Ectodermal cell (in vitro differentiated cells): ENCODE results near the gene NDUFA6.

ENCODE experiments used
- H3K27ac ChIP-seq: 2 replicates; pipeline ENCODE4 v1.7.0; 2013; ENCODE audit warnings: mild to moderate bottlenecking, low read depth, low read length; ENCODE audit not compliant: insufficient read depth, poor library complexity, severe bottlenecking
- H3K27me3 ChIP-seq: 2 replicates; pipeline ENCODE4 v1.7.0; 2013; ENCODE audit warnings: mild to moderate bottlenecking, low read length; ENCODE audit not compliant: insufficient read depth, control insufficient read depth, poor library complexity, severe bottlenecking
- H3K36me3 ChIP-seq: one replicate; pipeline ENCODE4 v1.7.0; 2013; ENCODE audit warnings: low read length; ENCODE audit not compliant: control insufficient read depth, insufficient read depth
- H3K4me1 ChIP-seq: one replicate; pipeline ENCODE4 v1.7.0; 2013; ENCODE audit warnings: low read length; ENCODE audit not compliant: control insufficient read depth, insufficient read depth
- H3K4me3 ChIP-seq: 2 replicates; pipeline ENCODE4 v1.7.0; 2013; ENCODE audit warnings: low read depth, low read length, control low read depth; ENCODE audit not compliant: insufficient read depth
- H3K9me3 ChIP-seq: 2 replicates; pipeline ENCODE4 v1.7.0; 2013; ENCODE audit warnings: mild to moderate bottlenecking, low read length, moderate library complexity; ENCODE audit not compliant: control insufficient read depth
- WGBS, 2 experiments: methylation state at CpG; one replicate each; pipeline ENCODE4 v1.1.7; 2013; ENCODE audit warnings: missing lambda C conversion rate in 2 of 2; 5-methylcytosine and 5-hydroxymethylcytosine counted together

Gene NDUFA6

GRCh38 chr22:42062506-42063170 lies 27.9 kb downstream of the NDUFA6 start:
- H3K36me3 ChIP-seq, result peaks cover 11% of the 10 kb centered on the region
- no peaks in the 10 kb centered on the region for H3K27me3 ChIP-seq
- H3K9me3 ChIP-seq, result no peaks in the 10 kb centered on the region
- H3K27ac ChIP-seq, result no peak overlapping the region
- H3K4me3 ChIP-seq, result no peak overlapping the region
- no peaks in the 10 kb centered on the region for H3K4me1 ChIP-seq
- 95% methylated on average over 10 of the region's 10 CpGs for WGBS, 2 experiments

GRCh38 chr22:42061041-42061440 lies 29.5 kb downstream of the NDUFA6 start:
- Histone ChIP-seq H3K4me1 (no peaks in the 10 kb centered on the region), H3K27me3 (no peaks in the 10 kb centered on the region), H3K4me3 (no peak overlapping the region), H3K27ac (no peak overlapping the region), H3K36me3 (peaks cover 11% of the 10 kb centered on the region), H3K9me3 (peaks cover 4% of the 10 kb centered on the region)
- WGBS, 2 experiments, result 96% methylated on average over 7 of the region's 7 CpGs

GRCh38 chr22:42060489-42060888 lies 30.1 kb downstream of the NDUFA6 start:
- Histone ChIP-seq H3K27me3 (no peaks in the 10 kb centered on the region), H3K36me3 (peaks cover 11% of the 10 kb centered on the region), H3K4me3 (no peak overlapping the region), H3K27ac (no peak overlapping the region), H3K9me3 (peaks cover 6% of the 10 kb centered on the region), H3K4me1 (no peaks in the 10 kb centered on the region)
- 93 to 96% methylated on average over 5 of the region's 5 CpGs for WGBS, 2 experiments

DNA sequence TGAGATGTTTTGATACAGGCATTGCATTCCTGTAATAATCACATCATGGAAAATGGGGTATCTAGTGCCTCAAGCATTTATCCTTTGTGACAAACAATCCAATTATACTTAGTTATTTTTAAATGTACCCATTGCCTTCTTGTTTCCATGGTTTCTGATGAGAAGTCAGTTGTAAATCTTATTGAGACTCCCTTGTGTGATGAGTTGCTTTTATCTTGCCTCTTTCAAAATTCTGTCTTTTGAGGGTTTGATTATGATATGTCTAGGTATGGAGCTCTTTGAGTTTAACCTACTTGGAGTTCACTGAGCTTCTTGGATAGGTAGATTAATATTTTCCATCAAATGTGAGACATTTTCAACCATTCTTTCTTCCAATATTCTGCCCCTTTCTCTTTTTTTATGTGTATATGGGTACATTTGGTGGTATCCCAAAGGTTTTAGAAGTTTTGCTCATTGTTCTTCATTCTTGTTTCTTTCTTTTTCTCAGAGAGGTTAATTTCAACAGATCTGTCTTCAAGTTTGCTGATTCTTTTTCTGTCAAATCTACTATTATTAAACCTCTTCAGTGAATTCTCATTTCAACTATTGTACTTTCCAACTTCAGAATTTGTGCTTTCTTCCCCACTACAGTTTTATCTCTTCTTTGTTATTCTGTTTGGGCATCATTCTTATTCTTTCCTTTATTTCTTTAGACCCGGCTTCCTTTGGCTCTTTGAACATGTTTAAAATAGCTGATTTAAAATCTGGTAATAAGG lies 33.6 kb downstream of the NDUFA6 start:
- Histone ChIP-seq H3K4me1 (no peaks in the 10 kb centered on the region), H3K9me3 (peaks cover 6% of the 10 kb centered on the region), H3K36me3 (peaks cover 8% of the 10 kb centered on the region), H3K27me3 (no peaks in the 10 kb centered on the region), H3K27ac (no peak overlapping the region), H3K4me3 (no peak overlapping the region)
- WGBS, 2 experiments, result no CpG with 5 or more reads among the region's 1 CpG

- Histone ChIP-seq H3K27ac (no peak overlapping the region), H3K4me1 (no peaks in the 10 kb centered on the region), H3K36me3 (no peaks in the 10 kb centered on the region), H3K27me3 (no peaks in the 10 kb centered on the region), H3K9me3 (peaks cover 6% of the 10 kb centered on the region), H3K4me3 (no peak overlapping the region)
- WGBS, 2 experiments, result 90% methylated on average over 3 of the region's 3 CpGs
Measured at GRCh38 chr22:42052765-42053164, 37.8 kb downstream of the NDUFA6 start.

- Histone ChIP-seq H3K27ac (no peak overlapping the region), H3K4me3 (no peak overlapping the region), H3K27me3 (no peaks in the 10 kb centered on the region), H3K36me3 (no peaks in the 10 kb centered on the region), H3K9me3 (peaks cover 1% of the 10 kb centered on the region), H3K4me1 (no peaks in the 10 kb centered on the region)
- 87 to 91% methylated on average over 2 of the region's 2 CpGs for WGBS, 2 experiments
Measured at GRCh38 chr22:42050641-42051180, 39.9 kb downstream of the NDUFA6 start.

DNA sequence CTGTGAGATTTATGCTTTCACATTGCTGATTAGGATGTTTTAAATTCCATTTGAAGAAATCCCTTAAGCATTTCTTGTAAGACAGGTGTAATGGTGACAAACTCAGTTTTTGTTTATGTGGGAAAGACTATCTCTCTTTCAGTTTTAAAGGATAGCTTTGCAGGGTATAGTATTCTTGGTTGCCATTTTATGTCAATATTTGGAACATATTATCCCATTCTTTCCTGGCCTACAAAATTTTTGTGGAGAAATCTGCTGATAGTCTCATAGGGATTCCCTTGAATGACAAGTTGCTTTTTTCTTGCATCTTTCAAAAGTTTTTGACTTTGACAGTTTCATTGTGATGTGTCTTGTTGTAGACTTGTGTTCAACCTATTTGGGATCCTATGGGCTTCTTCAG lies 48.8 kb downstream of the NDUFA6 start:
- no peaks in the 10 kb centered on the region for H3K9me3 ChIP-seq
- no peaks in the 10 kb centered on the region for H3K27me3 ChIP-seq
- no peaks in the 10 kb centered on the region for H3K4me1 ChIP-seq
- H3K4me3 ChIP-seq, result no peak overlapping the region
- H3K36me3 ChIP-seq, result no peaks in the 10 kb centered on the region
- H3K27ac ChIP-seq, result no peak overlapping the region

DNA sequence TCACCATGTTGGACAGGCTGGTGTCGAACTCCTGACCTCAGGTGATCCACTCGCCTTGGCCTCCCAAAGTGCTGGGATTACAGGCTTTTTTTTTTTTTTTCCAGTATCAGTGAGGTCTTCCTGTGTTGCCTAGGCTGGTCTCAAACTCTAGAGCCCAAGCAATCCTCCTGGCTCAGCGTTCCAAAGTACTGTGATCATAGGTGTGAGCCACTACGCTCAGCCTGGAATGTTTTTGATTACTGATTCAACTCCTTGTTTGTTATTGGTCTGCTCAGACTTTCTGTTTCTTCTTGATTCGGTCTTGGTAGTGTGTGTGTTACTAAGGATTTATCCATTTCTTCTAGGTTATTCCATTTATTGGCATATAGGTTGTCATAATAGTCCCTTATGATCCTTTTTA lies 51.3 kb downstream of the NDUFA6 start:
- WGBS, 2 experiments, result 88 to 93% methylated on average over 4 to 5 of the region's 5 CpGs
- peaks cover 2% of the 10 kb centered on the region for H3K9me3 ChIP-seq
- no peaks in the 10 kb centered on the region for H3K4me1 ChIP-seq
- H3K27ac ChIP-seq, result no peak overlapping the region
- no peaks in the 10 kb centered on the region for H3K36me3 ChIP-seq
- H3K27me3 ChIP-seq, result no peaks in the 10 kb centered on the region
- H3K4me3 ChIP-seq, result no peak overlapping the region
